H1 (cell line): ENCODE measurements around the gene TSPAN4. TPM values are rescaled to one million over a fixed set of nuclear protein-coding genes. Genes with fewer than 3 reads are reported as not detected.

Source experiments
- CTCF ChIA-PET: fragments of 300-600 bp; sonication (Branson Sonifier 250); formaldehyde crosslinking; loops from one replicate; lab custom pipeline; 2021; ENCODE audit not compliant: partially characterized antibody; lab: Charles Lee
- POLR2A ChIA-PET: fragments of 300-600 bp; sonication (Branson Sonifier 250); formaldehyde crosslinking; loops from one replicate; lab custom pipeline; 2021; ENCODE audit warnings: inconsistent platforms; ENCODE audit not compliant: partially characterized antibody; lab: Charles Lee
- DNase-seq, 2 experiments: peaks; one replicate each; pipeline versions ENCODE4 v3.0.0 to v3.0.0-alpha.2; 2010 to 2022; ENCODE audit warnings: low spot score in 2 of 2, low read depth in 1 of 2, mixed read lengths in 1 of 2
- FAIRE-seq: peaks from 2 replicates; lab custom pipeline; 2011; peaks lifted over from hg19 to GRCh38; lab: Jason Lieb, UNC
- H2AFZ ChIP-seq: 2 replicates; pipeline ENCODE4 v1.8.1; 2012; ENCODE audit warnings: low read length, inconsistent platforms
- H2AK5ac ChIP-seq: 2 replicates; pipeline ENCODE4 v1.6.1; 2013; ENCODE audit warnings: low read depth, low read length
- H2BK120ac ChIP-seq: replicated peaks from 2 replicates; pipeline ENCODE3; 2013; ENCODE audit warnings: low read depth, low read length, inconsistent platforms
- H2BK12ac ChIP-seq: 2 replicates; pipeline ENCODE4 v1.6.1; 2013; ENCODE audit warnings: low read depth, low read length
- H2BK15ac ChIP-seq: 2 replicates; pipeline ENCODE4 v1.6.1; 2013; ENCODE audit warnings: low read length
- H2BK20ac ChIP-seq: 2 replicates; pipeline ENCODE4 v1.6.1; 2013; ENCODE audit warnings: low read length
- H2BK5ac ChIP-seq: 2 replicates; pipeline ENCODE4 v1.6.1; 2013; ENCODE audit warnings: low read depth, low read length
- H3K14ac ChIP-seq: 2 replicates; pipeline ENCODE4 v1.6.1; 2013; ENCODE audit warnings: inconsistent platforms; ENCODE audit not compliant: insufficient read length
- H3K18ac ChIP-seq: 2 replicates; pipeline ENCODE4 v1.6.1; 2013; ENCODE audit warnings: low read length; ENCODE audit errors: extremely low read depth
- H3K23ac ChIP-seq: 2 replicates; pipeline ENCODE4 v1.6.1; 2013; ENCODE audit warnings: inconsistent platforms; ENCODE audit not compliant: insufficient read length
- H3K23me2 ChIP-seq: 2 replicates; pipeline ENCODE4 v1.6.1; 2013; ENCODE audit warnings: low read depth, low read length
- H3K27ac ChIP-seq: 2 replicates; pipeline ENCODE4 v1.6.1; 2011; ENCODE audit warnings: low read depth, low read length, inconsistent platforms
- H3K27me3 ChIP-seq, 4 experiments: replicated peaks in 1 of 4; 1 replicate in 1 of 4; 2 replicates in 3 of 4; pipeline versions ENCODE4 v1.6.1 to v1.8.1; 2011 to 2013; ENCODE audit warnings: low read length in 3 of 4, mild to moderate bottlenecking in 3 of 4, inconsistent platforms in 2 of 4, mixed read lengths in 2 of 4, moderate library complexity in 1 of 4; ENCODE audit not compliant: control insufficient read depth in 3 of 4, insufficient read depth in 3 of 4; ENCODE audit errors: extremely low read depth in 1 of 4
- H3K36me3 ChIP-seq, 4 experiments: 2 replicates each; pipeline versions ENCODE4 v1.6.1 to v1.8.1; 2011 to 2013; ENCODE audit warnings: mild to moderate bottlenecking in 4 of 4, low read length in 3 of 4, moderate library complexity in 2 of 4, control low read depth in 1 of 4, inconsistent platforms in 1 of 4; ENCODE audit not compliant: insufficient read depth in 4 of 4, control insufficient read depth in 2 of 4
- H3K4ac ChIP-seq: replicated peaks from 2 replicates; pipeline ENCODE3; 2013; ENCODE audit warnings: low read length, low read depth, mixed read lengths, inconsistent platforms; ENCODE audit not compliant: insufficient read length
- H3K4me1 ChIP-seq, 4 experiments: replicated peaks in 1 of 4; 1 replicate in 1 of 4; 2 replicates in 3 of 4; pipeline versions ENCODE4 v1.6.1 to v1.8.1; 2011 to 2013; ENCODE audit warnings: low read length in 3 of 4, inconsistent platforms in 2 of 4, mixed read lengths in 1 of 4; ENCODE audit not compliant: insufficient read depth in 4 of 4, control insufficient read depth in 3 of 4
- H3K4me2 ChIP-seq, 2 experiments: 2 replicates each; pipeline versions ENCODE4 v1.6.1 to v1.8.1; 2011 to 2013; ENCODE audit warnings: low read depth in 2 of 2, low read length in 2 of 2, control low read depth in 1 of 2, inconsistent platforms in 1 of 2, mild to moderate bottlenecking in 1 of 2; ENCODE audit not compliant: insufficient read depth in 1 of 2
- H3K4me3 ChIP-seq, 4 experiments: fragments of 200-600, 300-600 bp in 1 of 4; sonication (generic), shearing (Covaris generic), sonication (Bioruptor Twin) in 1 of 4; 2 replicates each; pipeline versions ENCODE4 v1.5.1 to v1.8.1; 2011 to 2016; ENCODE audit warnings: low read length in 4 of 4, low read depth in 3 of 4, control low read depth in 2 of 4, inconsistent platforms in 2 of 4, mild to moderate bottlenecking in 2 of 4, mixed read lengths in 1 of 4, moderate library complexity in 1 of 4; ENCODE audit not compliant: insufficient read depth in 2 of 4; ENCODE audit errors: extremely low read depth in 1 of 4
- H3K56ac ChIP-seq: replicated peaks from 2 replicates; pipeline ENCODE3; 2013; ENCODE audit warnings: low read depth, mild to moderate bottlenecking, mixed read lengths, low read length, inconsistent platforms; ENCODE audit not compliant: insufficient read length
- H3K79me1 ChIP-seq: 2 replicates; pipeline ENCODE4 v1.6.1; 2013; ENCODE audit warnings: low read depth, low read length, control low read depth
- H3K79me2 ChIP-seq, 2 experiments: 2 replicates each; pipeline versions ENCODE4 v1.6.1 to v1.8.1; 2012 to 2013; ENCODE audit warnings: low read length in 2 of 2, mild to moderate bottlenecking in 2 of 2, inconsistent platforms in 1 of 2; ENCODE audit not compliant: insufficient read depth in 2 of 2, control insufficient read depth in 1 of 2
- H3K9ac ChIP-seq, 4 experiments: replicated peaks in 1 of 4; 1 replicate in 1 of 4; 2 replicates in 3 of 4; pipeline versions ENCODE4 v1.6.1 to v1.8.1; 2011 to 2013; ENCODE audit warnings: low read depth in 3 of 4, low read length in 3 of 4, control low read depth in 2 of 4, mild to moderate bottlenecking in 2 of 4, moderate library complexity in 2 of 4, inconsistent platforms in 1 of 4; ENCODE audit errors: extremely low read depth in 1 of 4
- H3K9me3 ChIP-seq, 2 experiments: 2 replicates each; pipeline versions ENCODE4 v1.6.1 to v1.8.1; 2012 to 2013; ENCODE audit warnings: mild to moderate bottlenecking in 2 of 2, moderate library complexity in 2 of 2, control low read depth in 1 of 2, inconsistent platforms in 1 of 2, low read depth in 1 of 2, low read length in 1 of 2, mixed read lengths in 1 of 2; ENCODE audit not compliant: insufficient read depth in 2 of 2
- H4K20me1 ChIP-seq, 2 experiments: replicated peaks in 1 of 2; 2 replicates each; pipeline versions ENCODE3 to v1.8.1; 2011 to 2013; ENCODE audit warnings: inconsistent platforms in 2 of 2, low read length in 2 of 2, mild to moderate bottlenecking in 1 of 2; ENCODE audit not compliant: insufficient read depth in 2 of 2, control insufficient read depth in 1 of 2
- H4K5ac ChIP-seq: 2 replicates; pipeline ENCODE4 v1.6.1; 2013; ENCODE audit warnings: low read length, low read depth, mixed read lengths, inconsistent platforms; ENCODE audit not compliant: insufficient read length
- H4K8ac ChIP-seq: 2 replicates; pipeline ENCODE4 v1.8.0; 2013; ENCODE audit warnings: mild to moderate bottlenecking, moderate library complexity, low read length, inconsistent platforms; ENCODE audit not compliant: insufficient read depth; ENCODE audit errors: extremely low read depth
- H4K91ac ChIP-seq: replicated peaks from 2 replicates; pipeline ENCODE3; 2013; ENCODE audit warnings: low read length, mixed read lengths, inconsistent platforms; ENCODE audit not compliant: insufficient read length
- BCL11A ChIP-seq, 2 experiments: IDR thresholded peaks; one replicate each; pipeline ENCODE4 v1.6.1; 2011; ENCODE audit warnings: low read depth in 2 of 2, low read length in 2 of 2, mild to moderate bottlenecking in 2 of 2
- TBP ChIP-seq: IDR thresholded peaks from 2 replicates; pipeline ENCODE4 v1.6.1; 2011; ENCODE audit warnings: low read depth, low read length, improper control_type of control experiment
- WGBS, 2 experiments: shearing (Covaris generic) in 1 of 2; methylation state at CpG; one replicate each; pipeline versions ENCODE4 v1.1.6 to v1.1.7; 2013 to 2015; ENCODE audit warnings: low lambda C conversion rate in 2 of 2, mixed read lengths in 2 of 2, inconsistent platforms in 1 of 2, low coverage in 1 of 2, missing lambda C conversion rate in 1 of 2; ENCODE audit not compliant: insufficient replicate concordance in 2 of 2, insufficient coverage in 1 of 2, insufficient read length in 1 of 2; ENCODE audit errors: extremely low coverage in 1 of 2, missing lambda C conversion rate in 1 of 2; 5-methylcytosine and 5-hydroxymethylcytosine counted together
- polyA plus RNA-seq, 7 experiments: library from polyadenylated mRNA; depleted of rRNA in 3 of 7; stranded (reverse) in 5 of 7; unstranded in 2 of 7; fragments of >200 nt in 5 of 7; fragments of 200-250 nt in 2 of 7; gene quantifications; 1 replicate in 5 of 7; 2 replicates in 1 of 7; 4 replicates in 1 of 7; pipeline versions ENCODE4 v1.2.1 to v1.2.3, GENCODE V29; 2011 to 2013; ENCODE audit warnings: missing spikeins in 2 of 7, mixed read lengths in 2 of 7
- total RNA-seq: library from RNA; stranded (reverse); fragmentation: NEBNext Ultra II Directional; extraction: Animal tissue kit (Norgen Biotek cat#: 25700); gene quantifications from 2 replicates; pipeline ENCODE4 v1.2.1, GENCODE V29; 2021

The TSPAN4 gene
- total and polyA plus RNA-seq, 2 of the 8 experiments (the other 6 are each of a cell fraction or from before 2014, with no cell fraction given): 74.1 to 145 TPM

GRCh38 chr11:819943-820649, 22.6 kb upstream of the TSPAN4 start:
- Histone ChIP-seq H2BK20ac (no peak overlapping the region), H2AK5ac (no peak overlapping the region)

More at GRCh38 chr11:819943-820649, 22.6 kb upstream of the TSPAN4 start:
- Histone ChIP-seq H2BK5ac (no peak overlapping the region), H3K36me3 (peaks cover 0 to 10% (median 1%) of the 10 kb centered on the region in 4 experiments; a peak in 1 of 8 replicates), H3K4me3 (peak overlapping the region; percentile 77 to 92 (median 80)), H2BK12ac (no peak overlapping the region), H3K18ac (no peak overlapping the region; the same call in 1 of the 2 replicates), H4K5ac (no peak overlapping the region), H3K4me2 (peak overlapping the region; percentile 70 to 83), H2BK15ac (no peak overlapping the region), H3K14ac (no peak overlapping the region), H3K23me2 (peaks cover 8% of the 10 kb centered on the region; the same call in 1 of the 2 replicates), H3K4me1 (peaks cover 0 to 12% (median 9%) of the 10 kb centered on the region in 4 experiments; a peak in 5 of 7 replicates), H2BK120ac (no peak overlapping the region), H3K9me3 (no peaks in the 10 kb centered on the region), H4K8ac (no peak overlapping the region; the same call in 1 of the 2 replicates), H4K91ac (no peak overlapping the region), H4K20me1 (peaks cover 0 to 16% of the 10 kb centered on the region in 2 experiments), H3K27me3 (no peaks in the 10 kb centered on the region; a peak in 2 of 7 replicates), H3K79me2 (peaks cover 0 to 5% of the 10 kb centered on the region in 2 experiments; a peak in 1 of 4 replicates), H2AFZ (no peak overlapping the region), H3K56ac (no peak overlapping the region), H3K27ac (no peak overlapping the region), H3K23ac (no peak overlapping the region), H3K4ac (no peak overlapping the region), H3K79me1 (peaks cover 8% of the 10 kb centered on the region), H3K9ac (no peak overlapping the region; a peak in 1 of 7 replicates)
- TF ChIP-seq TBP (0 out of 2 replicates have a peak, but pooled peaks have one; percentile 9), BCL11A (IDR thresholded peaks at IDR 0.05; ENCODE audit: low read depth in 2 of 2, low read length in 2 of 2) (no peak)
- DNase-seq (peak in 1 of 2 experiments; percentile 87), FAIRE-seq (no peak)
- WGBS, 2 experiments: 29% methylated on average over 22 of the region's 47 CpGs; no CpG with 5 or more reads in 1 of the 2 experiments
- CTCF ChIA-PET: interaction anchor here (1.0 to 2.6 kb wide), 3 partner anchors 11 to 25 kb away, joined by 3 to 10 read pairs (median 5); no protein-coding TSS in a partner anchor
- POLR2A ChIA-PET: interaction anchor here (0.6 to 53.0 kb wide), 11 partner anchors 9 to 428 kb away, joined by 3 to 1917 read pairs (median 5); partner anchors contain the start of genes CD151, CEND1, CRACR2B and DEAF1
